ENCODE measurements around the gene MACROD1.

DNA sequence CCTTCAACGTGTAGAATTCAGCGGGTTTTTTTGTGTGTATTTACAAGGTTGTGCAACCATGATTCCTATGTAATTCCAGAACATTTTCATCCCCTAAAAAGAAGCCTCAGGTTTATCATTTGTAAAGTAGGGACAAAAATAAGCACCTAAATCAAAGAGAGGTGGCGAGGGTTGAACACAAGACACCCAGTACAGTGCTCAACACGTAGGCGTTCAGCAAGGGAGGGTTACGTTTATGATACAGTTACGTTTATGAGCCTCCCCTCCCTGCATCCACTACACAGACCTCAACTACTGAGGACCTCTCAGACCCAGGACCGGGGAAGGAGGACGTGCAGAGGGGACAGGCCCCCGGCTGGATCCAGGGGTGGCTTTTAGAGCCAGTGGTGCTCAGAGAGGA lies 85.5 kb downstream of the MACROD1 start:
- TF ChIP-seq, protein P1, sequence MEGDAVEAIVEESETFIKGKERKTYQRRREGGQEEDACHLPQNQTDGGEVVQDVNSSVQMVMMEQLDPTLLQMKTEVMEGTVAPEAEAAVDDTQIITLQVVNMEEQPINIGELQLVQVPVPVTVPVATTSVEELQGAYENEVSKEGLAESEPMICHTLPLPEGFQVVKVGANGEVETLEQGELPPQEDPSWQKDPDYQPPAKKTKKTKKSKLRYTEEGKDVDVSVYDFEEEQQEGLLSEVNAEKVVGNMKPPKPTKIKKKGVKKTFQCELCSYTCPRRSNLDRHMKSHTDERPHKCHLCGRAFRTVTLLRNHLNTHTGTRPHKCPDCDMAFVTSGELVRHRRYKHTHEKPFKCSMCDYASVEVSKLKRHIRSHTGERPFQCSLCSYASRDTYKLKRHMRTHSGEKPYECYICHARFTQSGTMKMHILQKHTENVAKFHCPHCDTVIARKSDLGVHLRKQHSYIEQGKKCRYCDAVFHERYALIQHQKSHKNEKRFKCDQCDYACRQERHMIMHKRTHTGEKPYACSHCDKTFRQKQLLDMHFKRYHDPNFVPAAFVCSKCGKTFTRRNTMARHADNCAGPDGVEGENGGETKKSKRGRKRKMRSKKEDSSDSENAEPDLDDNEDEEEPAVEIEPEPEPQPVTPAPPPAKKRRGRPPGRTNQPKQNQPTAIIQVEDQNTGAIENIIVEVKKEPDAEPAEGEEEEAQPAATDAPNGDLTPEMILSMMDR (IDR thresholded peaks at IDR 0.05; ENCODE audit: low read depth, low read length), result no peak
- no peak for TF ChIP-seq POLR2A (IDR thresholded peaks at IDR 0.05; ENCODE audit: extremely low read depth, insufficient read length)
- no peak for TF ChIP-seq MYC (IDR thresholded peaks at IDR 0.05; ENCODE audit: low read depth, low read length)
- TF ChIP-seq, protein P2, sequence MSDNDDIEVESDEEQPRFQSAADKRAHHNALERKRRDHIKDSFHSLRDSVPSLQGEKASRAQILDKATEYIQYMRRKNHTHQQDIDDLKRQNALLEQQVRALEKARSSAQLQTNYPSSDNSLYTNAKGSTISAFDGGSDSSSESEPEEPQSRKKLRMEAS (IDR thresholded peaks at IDR 0.05; ENCODE audit: low read depth, low read length), result no peak
